ENCODE results near the gene CRACR2B.
A peak's percentile ranks its signal among the peaks of the same experiment; 100 is the strongest.

Gene CRACR2B

GRCh38 chr11:855330-855674, 27.6 kb downstream of the CRACR2B start:
- no peak for DNase-seq

- DNase-seq = no peak
Observed at GRCh38 chr11:855796-856195, 28.1 kb downstream of the CRACR2B start.

- DNase-seq = no peak
Observed at GRCh38 chr11:856397-856796, 28.7 kb downstream of the CRACR2B start.

- no peak for DNase-seq
Observed at GRCh38 chr11:858053-858761, 30.5 kb downstream of the CRACR2B start.

- DNase-seq = no peak
Observed at GRCh38 chr11:858762-859339, 31.1 kb downstream of the CRACR2B start.

- peak; percentile 77 for DNase-seq
Observed at GRCh38 chr11:859394-860131, 31.8 kb downstream of the CRACR2B start.

GRCh38 chr11:860234-861104, 32.8 kb downstream of the CRACR2B start:
- no peak for DNase-seq

- no peak for DNase-seq
Observed at GRCh38 chr11:861105-861479, 33.4 kb downstream of the CRACR2B start.

- DNase-seq = no peak
Observed at GRCh38 chr11:862081-862661, 34.5 kb downstream of the CRACR2B start.

GRCh38 chr11:862696-863022, 34.9 kb downstream of the CRACR2B start:
- no peak for DNase-seq

GRCh38 chr11:863023-863909, 35.5 kb downstream of the CRACR2B start:
- DNase-seq = no peak

- no peak for DNase-seq
Observed at GRCh38 chr11:863910-864827, 36.5 kb downstream of the CRACR2B start.

GRCh38 chr11:864898-865297, 37.2 kb downstream of the CRACR2B start:
- DNase-seq = no peak

- no peak for DNase-seq
Observed at GRCh38 chr11:865462-866430, 38.0 kb downstream of the CRACR2B start.

- DNase-seq = no peak
Observed at GRCh38 chr11:866481-866880, 38.8 kb downstream of the CRACR2B start.

- no peak for DNase-seq
Observed at GRCh38 chr11:867856-868358, 40.2 kb downstream of the CRACR2B start.

- DNase-seq = no peak
Observed at GRCh38 chr11:868394-868793, 40.7 kb downstream of the CRACR2B start.

- DNase-seq = no peak
Observed at GRCh38 chr11:868802-869201, 41.1 kb downstream of the CRACR2B start.

GRCh38 chr11:869399-870126, 41.8 kb downstream of the CRACR2B start:
- DNase-seq = no peak

All from NCI-H2029 (cell line).